HepG2 (cell line): ENCODE data around the gene ATAD1. TPM values are rescaled to one million over a fixed set of nuclear protein-coding genes. Genes with fewer than 3 reads are reported as not detected.

Experiments
- ASH2L ChIP-seq: fragments of 300-600, 200-600 bp; sonication (generic); IDR thresholded peaks from 2 replicates; pipeline ENCODE4 v1.7.0; 2017; ENCODE audit warnings: low read depth, mild to moderate bottlenecking, moderate library complexity, mixed read lengths, low read length; ENCODE audit not compliant: insufficient read length
- CCDC6 ChIP-seq: sonication (generic); formaldehyde crosslinking; IDR thresholded peaks from 2 replicates; pipeline ENCODE4 v1.8.1; 2022; ENCODE audit warnings: mild to moderate bottlenecking, missing genetic modification reagents, moderate library complexity
- CEBPG ChIP-seq: IDR thresholded peaks from 2 replicates; pipeline ENCODE4 v1.6.1; 2016
- FLYWCH1 ChIP-seq: sonication (generic); formaldehyde crosslinking; IDR thresholded peaks from 2 replicates; pipeline ENCODE4 v1.8.1; 2023; ENCODE audit warnings: mild to moderate bottlenecking, missing genetic modification reagents
- HNRNPL ChIP-seq: fragments of 200-400 bp; formaldehyde crosslinking; IDR thresholded peaks from 2 replicates; pipeline ENCODE4 v1.6.1; 2017; ENCODE audit warnings: mild to moderate bottlenecking, low read depth, low read length
- HNRNPLL ChIP-seq: fragments of 200-400 bp; formaldehyde crosslinking; IDR thresholded peaks from 2 replicates; pipeline ENCODE4 v1.6.1; 2017; ENCODE audit warnings: mild to moderate bottlenecking, low read depth, low read length; ENCODE audit not compliant: poor library complexity, severe bottlenecking
- KDM5A ChIP-seq: fragments of 200-600 bp; sonication (generic); IDR thresholded peaks from 2 replicates; pipeline ENCODE4 v1.7.0; 2018; ENCODE audit warnings: antibody characterized with exemption, mild to moderate bottlenecking, low read length, borderline replicate concordance
- KDM5B ChIP-seq: sonication (generic); formaldehyde crosslinking; IDR thresholded peaks from 2 replicates; pipeline ENCODE4 v1.4.0; 2020; ENCODE audit warnings: missing genetic modification reagents, mild to moderate bottlenecking, borderline replicate concordance
- KLF9 ChIP-seq: IDR thresholded peaks from 2 replicates; pipeline ENCODE4 v1.6.1; 2016; ENCODE audit warnings: low read depth
- MED13 ChIP-seq: sonication (generic); formaldehyde crosslinking; IDR thresholded peaks from 2 replicates; pipeline ENCODE4 v1.5.0; 2020; ENCODE audit warnings: missing genetic modification reagents
- MIER2 ChIP-seq: IDR thresholded peaks from 2 replicates; pipeline ENCODE4 v1.6.1; 2016; ENCODE audit warnings: missing biosample characterization, missing genetic modification reagents
- MYC ChIP-seq: sonication (generic); formaldehyde crosslinking; IDR thresholded peaks from 2 replicates; pipeline ENCODE4 v1.9.0; 2021; ENCODE audit warnings: missing genetic modification reagents, borderline replicate concordance
- NR2C2 ChIP-seq: sonication (generic); formaldehyde crosslinking; IDR thresholded peaks from 2 replicates; pipeline ENCODE4 v1.4.0; 2020; ENCODE audit warnings: missing genetic modification reagents, mild to moderate bottlenecking, moderate library complexity, borderline replicate concordance
- PAX8 ChIP-seq: sonication (generic); formaldehyde crosslinking; IDR thresholded peaks from 2 replicates; pipeline ENCODE4 v1.8.0; 2022; ENCODE audit warnings: mild to moderate bottlenecking, missing genetic modification reagents, borderline replicate concordance
- SYNCRIP ChIP-seq: fragments of 200-400 bp; formaldehyde crosslinking; IDR thresholded peaks from 2 replicates; pipeline ENCODE4 v1.6.1; 2018; ENCODE audit warnings: mild to moderate bottlenecking, low read depth, low read length; ENCODE audit not compliant: insufficient read depth
- TBL1XR1 ChIP-seq: fragments of 150-350 bp; IDR thresholded peaks from 2 replicates; pipeline ENCODE4 v1.6.1; 2014; ENCODE audit warnings: borderline replicate concordance, low read length; ENCODE audit not compliant: partially characterized antibody
- TOPORS ChIP-seq: sonication (generic); formaldehyde crosslinking; IDR thresholded peaks from 2 replicates; pipeline ENCODE4 v1.8.0; 2023; ENCODE audit warnings: mild to moderate bottlenecking, missing genetic modification reagents
- WIZ ChIP-seq: sonication (generic); formaldehyde crosslinking; IDR thresholded peaks from 2 replicates; pipeline ENCODE4 v1.5.1; 2020; ENCODE audit warnings: mild to moderate bottlenecking, missing genetic modification reagents
- ZFP36L2 ChIP-seq: sonication (generic); formaldehyde crosslinking; IDR thresholded peaks from 2 replicates; pipeline ENCODE4 v1.4.0; 2020; ENCODE audit warnings: missing genetic modification reagents
- ZNF335 ChIP-seq: sonication (generic); formaldehyde crosslinking; IDR thresholded peaks from 2 replicates; pipeline ENCODE4 v1.4.0; 2020; ENCODE audit warnings: missing genetic modification reagents
- ZNF557 ChIP-seq: sonication (generic); formaldehyde crosslinking; IDR thresholded peaks from 2 replicates; pipeline ENCODE4 v1.4.0; 2020; ENCODE audit warnings: missing genetic modification reagents
- ZNF616 ChIP-seq: sonication (generic); formaldehyde crosslinking; IDR thresholded peaks from 2 replicates; pipeline ENCODE4 v1.5.0; 2020; ENCODE audit warnings: low read depth, mild to moderate bottlenecking, missing genetic modification reagents
- ZNF619 ChIP-seq: sonication (generic); formaldehyde crosslinking; IDR thresholded peaks from 2 replicates; pipeline ENCODE4 v1.4.0; 2020; ENCODE audit warnings: mild to moderate bottlenecking, missing genetic modification reagents
- ZNF652 ChIP-seq: IDR thresholded peaks from 2 replicates; pipeline ENCODE4 v1.6.1; 2016; ENCODE audit warnings: low read depth, borderline replicate concordance
- ZNF670 ChIP-seq: sonication (generic); formaldehyde crosslinking; IDR thresholded peaks from 2 replicates; pipeline ENCODE4 v1.8.0; 2022; ENCODE audit warnings: mild to moderate bottlenecking, missing genetic modification reagents, borderline replicate concordance
- ZXDC ChIP-seq: sonication (generic); formaldehyde crosslinking; IDR thresholded peaks from 2 replicates; pipeline ENCODE4 v1.5.0; 2020; ENCODE audit warnings: mild to moderate bottlenecking, missing genetic modification reagents
- polyA plus RNA-seq, 8 experiments: library from polyadenylated mRNA; depleted of rRNA in 3 of 8; stranded (reverse) in 7 of 8; unstranded in 1 of 8; fragments of >200 nt; fragmentation: Illumina TruSeq in 4 of 8; extraction: Trizol in 4 of 8; gene quantifications; 2 replicates each; pipeline versions ENCODE4 v1.2.1 to v1.2.3, GENCODE V29; 2011 to 2016; ENCODE audit warnings: low read depth in 4 of 8, missing spikeins in 1 of 8, mixed read lengths in 1 of 8; ENCODE audit not compliant: insufficient read depth in 1 of 8
- total RNA-seq, 5 experiments: library from RNA; depleted of rRNA; stranded (reverse); fragments of >200 nt; fragmentation: Illumina TruSeq; extraction: Trizol; gene quantifications; 2 replicates each; pipeline ENCODE4 v1.2.3, GENCODE V29; 2016; ENCODE audit warnings: low read depth in 1 of 5
- TF ChIP-seq, protein P1 (sequence below): sonication (generic); formaldehyde crosslinking; IDR thresholded peaks from 2 replicates; pipeline ENCODE4 v1.5.0; 2020; ENCODE audit warnings: missing genetic modification reagents
- TF ChIP-seq, protein P2 (sequence below): sonication (generic); formaldehyde crosslinking; IDR thresholded peaks from 2 replicates; pipeline ENCODE4 v1.8.1; 2023; ENCODE audit warnings: missing genetic modification reagents, mild to moderate bottlenecking, borderline replicate concordance

The ATAD1 gene
- total and polyA plus RNA-seq, 2 of the 13 experiments (the other 11 are each of a cell fraction or from before 2014, with no cell fraction given): 14.9 to 28.2 TPM

DNA sequence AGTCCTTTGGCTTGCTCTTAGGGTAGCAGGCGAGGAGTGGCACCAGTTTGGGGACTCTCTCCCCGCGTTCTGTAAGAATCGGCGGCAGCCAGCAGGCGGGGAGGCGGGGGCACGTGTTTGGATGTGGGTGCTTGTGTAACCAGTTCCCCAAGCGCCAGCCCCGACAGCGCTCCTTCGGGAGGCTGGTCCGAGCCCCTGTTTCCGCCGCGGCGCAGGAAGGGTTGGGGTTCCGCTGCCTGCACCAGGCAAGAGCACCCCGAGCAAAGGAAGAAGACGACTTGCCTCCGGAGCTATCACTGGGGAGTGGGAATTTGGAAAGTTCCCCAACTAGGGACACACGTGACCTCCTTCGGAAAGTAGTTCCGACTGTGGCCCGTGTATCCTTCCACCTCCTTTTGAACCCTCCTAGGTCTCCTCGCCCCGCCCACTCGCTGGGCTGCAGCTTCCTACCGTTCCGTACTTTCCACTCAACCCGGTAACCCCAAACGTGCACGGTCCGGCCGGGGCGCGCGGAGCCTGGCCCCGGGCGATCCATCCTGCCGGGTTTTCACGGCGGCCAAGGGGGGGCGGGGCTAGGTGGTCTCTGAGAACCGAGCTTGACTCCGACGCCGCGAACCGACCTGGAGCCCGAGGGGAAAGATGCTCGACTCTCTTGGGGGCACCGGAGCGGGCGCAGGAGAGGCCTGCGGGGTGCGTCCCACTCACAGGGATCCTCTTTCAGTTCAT, 44.1 kb upstream of the ATAD1 start (continued):
- TF ChIP-seq ZNF652 (peak; percentile 15; the same call in 1 of the 2 replicates), ZNF616 (no peak), KDM5A (peak; percentile 69; the same call in 1 of the 2 replicates), HNRNPLL (peak; percentile 78), TOPORS (peak; percentile 89; the same call in 1 of the 2 replicates), FLYWCH1 (CRISPR knock-in tag) (no peak), WIZ (CRISPR knock-in tag) (0 out of 2 replicates have a peak, but pooled peaks have one; percentile 69), ZNF557 (CRISPR knock-in tag) (0 out of 2 replicates have a peak, but pooled peaks have one; percentile 56), ZXDC (CRISPR knock-in tag) (peak; percentile 73; the same call in 1 of the 2 replicates), CEBPG (CRISPR knock-in tag) (peak; percentile 16), MIER2 (peak; percentile 71), ZNF335 (CRISPR knock-in tag) (no peak; the same call in 1 of the 2 replicates), MED13 (CRISPR knock-in tag) (peak; percentile 86), NR2C2 (CRISPR knock-in tag) (peak; percentile 81), CCDC6 (CRISPR knock-in tag) (peak; percentile 96), ZNF619 (no peak), PAX8 (CRISPR knock-in tag) (no peak; the same call in 1 of the 2 replicates), ASH2L (peak; percentile 79), SYNCRIP (no peak), MYC (peak; percentile 87), KLF9 (peak; percentile 79; the same call in 1 of the 2 replicates), TBL1XR1 (no peak), ZFP36L2 (no peak), ZNF670 (no peak; the same call in 1 of the 2 replicates), HNRNPL (no peak; the same call in 1 of the 2 replicates), KDM5B (CRISPR knock-in tag) (peak; percentile 94)
- TF ChIP-seq, protein P1, sequence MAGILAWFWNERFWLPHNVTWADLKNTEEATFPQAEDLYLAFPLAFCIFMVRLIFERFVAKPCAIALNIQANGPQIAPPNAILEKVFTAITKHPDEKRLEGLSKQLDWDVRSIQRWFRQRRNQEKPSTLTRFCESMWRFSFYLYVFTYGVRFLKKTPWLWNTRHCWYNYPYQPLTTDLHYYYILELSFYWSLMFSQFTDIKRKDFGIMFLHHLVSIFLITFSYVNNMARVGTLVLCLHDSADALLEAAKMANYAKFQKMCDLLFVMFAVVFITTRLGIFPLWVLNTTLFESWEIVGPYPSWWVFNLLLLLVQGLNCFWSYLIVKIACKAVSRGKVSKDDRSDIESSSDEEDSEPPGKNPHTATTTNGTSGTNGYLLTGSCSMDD (CRISPR knock-in tag): no peak
- TF ChIP-seq, protein P2, sequence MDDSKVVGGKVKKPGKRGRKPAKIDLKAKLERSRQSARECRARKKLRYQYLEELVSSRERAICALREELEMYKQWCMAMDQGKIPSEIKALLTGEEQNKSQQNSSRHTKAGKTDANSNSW (CRISPR knock-in tag): no peak
